GM18951 (cell line): ENCODE measurements around the gene PLCB1.

Experiments
- POLR2A ChIP-seq: IDR thresholded peaks from 4 replicates; pipeline ENCODE4 v1.6.1; 2011; ENCODE audit warnings: mild to moderate bottlenecking; ENCODE audit not compliant: insufficient read length, insufficient read depth; ENCODE audit errors: extremely low read depth
- in situ Hi-C: fragments of 300-500 bp; cut with MboI; formaldehyde crosslinking; loops from one replicate; pipeline ENCODE4 v1.12.0; 2022; ENCODE audit warnings: low sequenced_read_pairs, mixed read lengths, inconsistent platforms; ENCODE audit not compliant: unreplicated experiment

PLCB1 gene

GRCh38 chr20:8388707-8389106 is 256.6 kb downstream of the PLCB1 start:
- no peak for TF ChIP-seq POLR2A
- in situ Hi-C loops = no loop called here

GRCh38 chr20:8389381-8390036 is 257.4 kb downstream of the PLCB1 start:
- in situ Hi-C loops = no loop called here
- no peak for TF ChIP-seq POLR2A

- TF ChIP-seq POLR2A = no peak
- in situ Hi-C loops = no loop called here
Observed at GRCh38 chr20:8390037-8390433, 258.0 kb downstream of the PLCB1 start.

- no peak for TF ChIP-seq POLR2A
- in situ Hi-C loops = no loop called here
Observed at GRCh38 chr20:8390500-8390899, 258.4 kb downstream of the PLCB1 start.

- in situ Hi-C loops = no loop called here
- TF ChIP-seq POLR2A = no peak
Observed at GRCh38 chr20:8393381-8393780, 261.3 kb downstream of the PLCB1 start.

- TF ChIP-seq POLR2A = no peak
- in situ Hi-C loops = no loop called here
Observed at GRCh38 chr20:8394308-8394945, 262.4 kb downstream of the PLCB1 start.

GRCh38 chr20:8395956-8396355 is 263.9 kb downstream of the PLCB1 start:
- no peak for TF ChIP-seq POLR2A
- in situ Hi-C loops = no loop called here

GRCh38 chr20:8398263-8399051 is 266.4 kb downstream of the PLCB1 start:
- in situ Hi-C loops = no loop called here

GRCh38 chr20:8399947-8400346 is 267.9 kb downstream of the PLCB1 start:
- in situ Hi-C loops = no loop called here
- no peak for TF ChIP-seq POLR2A

More at GRCh38 chr20:8398263-8399051, 266.4 kb downstream of the PLCB1 start:
- TF ChIP-seq POLR2A = no peak

GRCh38 chr20:8400486-8400885 is 268.4 kb downstream of the PLCB1 start:
- in situ Hi-C loops = no loop called here

GRCh38 chr20:8401556-8401955 is 269.5 kb downstream of the PLCB1 start:
- in situ Hi-C loops = no loop called here
- no peak for TF ChIP-seq POLR2A

More at GRCh38 chr20:8400486-8400885, 268.4 kb downstream of the PLCB1 start:
- no peak for TF ChIP-seq POLR2A

GRCh38 chr20:8402798-8403197 is 270.7 kb downstream of the PLCB1 start:
- in situ Hi-C loops = no loop called here

GRCh38 chr20:8404912-8405635 is 273.0 kb downstream of the PLCB1 start:
- no peak for TF ChIP-seq POLR2A
- in situ Hi-C loops = no loop called here

More at GRCh38 chr20:8402798-8403197, 270.7 kb downstream of the PLCB1 start:
- TF ChIP-seq POLR2A = no peak

GRCh38 chr20:8406391-8406790 is 274.3 kb downstream of the PLCB1 start:
- in situ Hi-C loops = no loop called here
- no peak for TF ChIP-seq POLR2A
